HuH-7 (cell line): ENCODE results near the gene CFLAR.
"Not testable (repeated sequence)": the region's sequence is repeated elsewhere in the genome, so short reads cannot be mapped to it uniquely, and the experiment has no call there.

Experiments used
- DNase-seq: peaks from one replicate; pipeline ENCODE4 v3.0.0; 2011; ENCODE audit warnings: low spot score

Gene CFLAR

DNA sequence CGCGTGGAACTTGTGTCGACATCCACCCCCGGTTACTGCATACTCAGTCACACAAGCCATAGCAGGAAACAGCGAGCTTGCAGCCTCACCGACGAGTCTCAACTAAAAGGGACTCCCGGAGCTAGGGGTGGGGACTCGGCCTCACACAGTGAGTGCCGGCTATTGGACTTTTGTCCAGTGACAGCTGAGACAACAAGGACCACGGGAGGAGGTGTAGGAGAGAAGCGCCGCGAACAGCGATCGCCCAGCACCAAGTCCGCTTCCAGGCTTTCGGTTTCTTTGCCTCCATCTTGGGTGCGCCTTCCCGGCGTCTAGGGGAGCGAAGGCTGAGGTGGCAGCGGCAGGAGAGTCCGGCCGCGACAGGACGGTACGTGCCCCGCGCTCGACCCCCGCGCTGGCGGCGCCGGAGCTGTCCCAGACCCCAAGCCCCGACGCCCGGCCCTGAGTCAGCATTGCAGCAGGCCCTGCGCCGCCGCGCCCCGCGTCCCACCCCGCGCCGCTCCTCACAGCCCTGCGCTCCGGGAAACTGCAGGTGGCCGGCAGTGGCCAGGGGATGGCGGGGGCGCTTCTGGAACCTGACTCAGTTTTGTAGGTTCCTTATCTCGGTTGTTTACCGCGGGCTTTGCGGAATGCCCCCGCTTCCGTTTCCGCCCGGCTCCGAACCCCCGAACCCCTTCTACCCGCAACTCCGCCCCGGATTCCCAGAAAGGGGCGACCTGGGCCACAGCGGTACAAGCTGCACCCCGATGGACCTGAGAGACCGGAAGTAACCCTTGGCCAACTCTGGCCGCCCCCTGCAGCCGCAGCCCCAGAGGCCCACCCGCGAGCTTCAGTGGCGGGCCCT lies at the start of gene CFLAR:
Gene CFLAR, plus strand, starts transcription at position 50 of the 844 bp plus-strand sequence. CDS start 13,702 bp downstream, outside the sequence.
- peak; percentile 61 for DNase-seq

DNA sequence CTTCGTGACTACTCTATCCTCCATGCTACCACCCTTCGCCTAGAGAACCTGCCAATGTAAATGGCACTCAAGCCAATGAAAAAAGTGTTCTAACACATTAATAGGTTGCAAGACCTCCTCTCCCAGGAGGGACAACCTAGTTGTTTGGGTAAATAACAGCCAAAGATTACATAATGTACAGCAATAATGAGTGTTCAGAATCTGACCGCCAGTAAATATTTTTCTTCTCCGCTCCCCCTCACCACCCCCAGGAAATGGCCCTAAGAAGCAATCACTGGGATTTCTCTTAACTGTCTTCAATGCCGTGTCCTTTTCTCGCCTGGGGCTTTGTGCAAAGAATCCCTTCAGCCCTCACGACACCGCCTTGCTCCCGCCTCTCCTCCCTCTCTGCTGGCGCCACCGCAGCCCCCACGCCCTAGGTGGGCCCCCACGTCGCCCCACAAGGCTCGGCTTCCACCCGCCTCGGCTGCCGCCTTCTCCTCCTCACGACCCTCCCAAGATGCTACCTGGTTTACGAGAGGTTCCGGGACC lies 45.0 kb upstream of the CFLAR start:
- DNase-seq, result peak; percentile 19

DNA sequence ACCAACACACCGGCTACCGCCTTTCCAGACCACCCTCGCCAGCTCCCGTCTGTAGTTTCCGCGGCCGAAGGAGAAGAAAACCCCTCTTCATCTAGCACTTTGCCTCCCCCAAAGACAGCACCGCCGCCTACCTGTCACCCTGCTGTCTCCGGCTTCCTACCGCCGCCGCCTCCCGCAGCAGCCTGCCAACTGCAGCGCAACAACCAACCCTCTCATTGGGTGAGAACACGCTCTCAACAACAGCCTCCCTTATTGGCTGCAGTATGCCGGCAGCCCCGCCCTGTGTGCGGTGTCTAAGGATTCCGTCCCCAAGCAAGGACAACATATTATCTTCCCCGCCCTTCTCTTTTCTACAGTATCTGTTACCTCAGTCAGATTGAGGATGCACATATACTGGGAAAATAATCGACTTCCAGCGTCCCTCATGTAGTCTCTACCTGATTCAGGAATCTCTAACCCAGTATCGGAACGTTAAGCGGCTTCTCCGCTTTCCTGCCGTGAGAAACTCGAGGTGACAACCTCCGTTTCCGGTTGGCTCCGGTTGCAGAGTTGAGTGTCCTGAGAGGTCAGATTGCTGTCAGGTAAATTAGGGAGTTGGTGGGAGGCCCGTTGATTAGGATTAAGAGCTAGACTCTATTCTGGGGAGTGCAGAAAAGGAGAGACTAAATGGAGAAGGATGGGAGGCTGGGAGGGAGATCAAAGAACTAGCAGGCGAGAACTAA lies 44.3 kb upstream of the CFLAR start, which contains the start of the genes HYCC2 and NDUFB3:
Gene HYCC2, minus strand, starts transcription at position 193 of the 722 bp plus-strand sequence. CDS start 47,662 bp downstream, outside the sequence.
Gene NDUFB3, plus strand, starts transcription at position 523 of the 722 bp plus-strand sequence. CDS start 6,882 bp downstream, outside the sequence.
- DNase-seq, result peak; percentile 93

DNA sequence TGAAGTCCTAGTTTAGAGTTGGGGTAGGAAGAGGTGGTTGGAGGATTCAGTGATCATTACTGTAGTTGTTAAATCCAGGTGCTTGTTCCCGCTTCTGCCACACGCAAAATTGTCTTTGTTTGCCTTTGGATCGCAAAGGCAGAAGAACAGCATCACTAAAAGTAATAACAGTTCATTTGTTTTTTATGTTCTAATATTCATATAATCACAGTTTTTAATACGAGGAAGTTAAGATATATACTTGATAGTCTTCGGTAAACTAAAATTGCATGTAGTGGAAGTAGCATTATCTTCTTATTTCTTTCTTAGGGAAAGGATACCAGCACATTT lies 43.8 kb upstream of the CFLAR start:
- DNase-seq, result no peak

DNA sequence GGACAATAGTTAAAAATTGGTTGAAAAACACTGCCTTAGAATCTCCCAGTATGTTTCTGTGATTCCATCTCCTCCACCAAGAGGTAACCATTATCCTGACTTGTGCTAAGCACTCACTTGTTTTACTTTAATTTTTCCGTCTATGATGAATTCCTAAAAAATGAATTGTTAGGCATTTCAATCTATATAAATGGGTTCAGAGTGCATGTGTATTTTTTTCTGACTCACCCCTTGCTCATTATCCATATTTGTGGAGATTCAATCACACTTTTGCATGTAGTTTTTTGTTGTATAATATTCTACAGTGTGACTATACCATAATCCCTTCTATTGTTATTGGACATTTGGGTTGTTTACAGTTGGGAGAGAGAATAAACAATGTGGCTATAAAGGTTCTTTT lies 42.9 kb upstream of the CFLAR start:
- no peak for DNase-seq

DNA sequence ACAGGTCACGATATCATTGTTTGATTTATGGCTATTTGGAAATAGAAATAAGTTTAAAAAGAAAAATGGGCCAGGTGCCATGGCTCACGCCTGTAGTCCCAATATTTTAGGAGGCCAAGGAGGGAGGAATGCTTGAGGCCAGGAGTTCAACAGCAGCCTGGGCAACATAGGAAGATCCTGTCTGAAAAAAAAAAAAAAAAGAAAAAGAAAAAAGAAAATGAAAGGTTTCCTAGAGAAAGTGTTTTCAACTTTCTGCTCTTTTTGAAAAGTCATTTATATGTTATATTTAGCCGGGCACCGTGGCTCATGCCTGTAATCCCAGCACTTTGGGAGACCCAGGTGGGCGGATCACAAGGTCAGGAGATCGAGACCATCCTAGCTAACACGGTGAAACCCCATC lies 41.0 kb upstream of the CFLAR start:
- no peak for DNase-seq

DNA sequence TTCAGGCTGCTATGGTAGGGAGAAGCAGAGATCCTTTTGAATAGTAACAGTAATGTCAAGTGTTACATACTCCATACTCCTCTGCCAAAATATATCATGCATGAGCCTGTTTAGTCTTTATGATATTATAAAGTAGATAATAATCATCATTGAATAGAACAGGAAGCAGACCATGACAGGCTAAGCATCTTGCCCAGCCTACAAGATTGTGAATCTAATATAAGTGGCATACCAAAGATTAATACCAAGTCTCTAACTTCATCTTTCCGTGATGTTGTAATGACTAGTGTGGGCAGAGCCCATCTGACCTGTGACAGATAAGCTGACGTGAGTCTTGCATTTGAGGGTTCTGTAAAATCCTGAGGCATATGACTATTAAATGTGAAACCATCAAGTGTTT lies 31.1 kb upstream of the CFLAR start:
- DNase-seq, result no peak

DNA sequence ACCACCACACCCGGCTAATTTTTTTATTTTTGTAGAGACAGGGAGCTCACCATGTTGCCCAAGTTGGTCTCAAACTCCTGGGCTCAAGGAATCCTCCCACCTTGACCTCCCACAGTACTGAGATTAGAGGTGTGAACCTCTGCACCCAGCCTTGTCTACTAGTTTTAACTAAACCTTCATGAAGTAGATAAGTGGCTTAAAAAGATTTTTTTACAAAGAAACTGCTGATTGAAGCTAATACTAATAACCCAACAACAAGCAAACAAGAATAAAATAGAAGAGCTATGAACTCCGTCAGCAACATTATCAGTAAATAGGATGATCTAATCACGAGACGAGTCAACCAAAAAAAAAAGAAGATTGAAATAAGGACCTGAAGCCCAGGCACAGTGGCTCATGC lies 25.4 kb upstream of the CFLAR start:
- no peak for DNase-seq

DNA sequence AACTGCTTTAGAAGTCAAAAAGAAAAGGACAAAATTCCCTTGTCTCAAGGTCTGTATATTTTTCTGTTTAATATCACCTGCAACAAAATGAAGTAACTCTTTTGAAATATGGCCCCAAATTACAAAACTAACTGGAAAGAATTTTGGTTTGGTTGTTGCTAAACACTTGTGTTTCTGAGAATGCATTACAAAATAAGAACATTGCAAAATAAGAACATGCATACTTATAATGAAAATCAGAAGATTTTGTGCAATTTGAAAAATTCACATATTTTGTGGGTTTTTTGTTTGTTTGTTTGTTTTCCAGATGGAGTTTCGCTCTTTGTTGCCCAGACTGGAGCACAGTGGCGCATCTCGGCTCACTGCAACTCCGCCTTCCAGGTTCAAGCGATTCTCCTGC lies 22.4 kb upstream of the CFLAR start:
- no peak for DNase-seq

DNA sequence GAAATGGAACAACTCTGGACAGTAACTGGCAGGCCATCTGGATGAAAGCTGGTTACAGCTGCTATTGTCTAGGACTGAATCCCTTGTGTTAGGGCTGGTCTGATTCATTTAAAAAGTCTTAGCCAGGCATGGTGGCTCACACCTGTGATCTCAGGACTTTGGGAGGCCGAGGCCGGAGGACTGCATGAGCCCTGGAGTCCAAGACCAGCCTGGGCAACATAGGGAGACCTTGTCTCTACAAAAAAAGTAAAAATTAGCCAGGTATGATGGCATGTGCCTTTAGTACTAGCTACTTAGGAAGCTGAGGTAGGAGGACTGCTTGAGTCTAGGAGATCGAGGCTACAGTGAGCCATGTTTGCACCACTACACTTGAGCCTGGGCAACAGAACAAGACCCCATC lies 15.5 kb upstream of the CFLAR start:
- DNase-seq, result no peak

DNA sequence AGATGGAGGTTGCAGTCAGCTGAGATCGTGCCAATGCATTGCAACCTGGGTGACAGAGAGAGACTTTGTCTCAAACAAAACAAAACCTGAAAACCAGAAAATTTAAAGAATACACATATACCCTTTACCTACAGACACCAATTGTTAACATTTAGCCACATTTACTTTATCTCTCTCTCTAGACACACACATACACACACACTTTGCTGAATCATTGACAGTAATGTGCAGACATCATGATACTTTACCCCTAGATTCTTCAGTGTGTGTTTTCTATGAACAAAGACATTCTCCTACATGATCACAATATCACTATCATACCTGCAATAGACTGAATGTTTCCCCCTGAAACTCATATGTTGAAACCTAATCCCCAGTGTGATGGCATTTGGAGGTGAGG lies 10.2 kb upstream of the CFLAR start:
- no peak for DNase-seq

DNA sequence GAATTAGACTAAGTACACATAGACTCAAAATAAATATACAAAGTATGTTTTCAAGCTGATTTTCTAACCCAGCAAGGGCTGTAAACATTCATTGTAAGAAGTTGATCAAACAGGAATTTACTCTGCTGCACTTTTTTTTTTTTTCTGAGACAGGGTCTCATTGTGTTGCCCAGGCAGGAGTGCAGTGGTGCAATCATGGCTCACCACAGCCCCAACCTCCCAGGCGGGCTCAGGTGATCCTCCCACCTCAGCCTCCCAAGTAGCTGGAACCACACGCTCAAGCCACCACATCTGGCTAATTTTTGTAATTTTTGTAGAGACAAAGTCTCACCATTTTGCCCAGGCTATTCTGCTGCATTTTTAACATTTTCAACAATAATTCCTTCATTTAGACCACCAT lies 8.3 kb upstream of the CFLAR start:
- DNase-seq, result no peak

DNA sequence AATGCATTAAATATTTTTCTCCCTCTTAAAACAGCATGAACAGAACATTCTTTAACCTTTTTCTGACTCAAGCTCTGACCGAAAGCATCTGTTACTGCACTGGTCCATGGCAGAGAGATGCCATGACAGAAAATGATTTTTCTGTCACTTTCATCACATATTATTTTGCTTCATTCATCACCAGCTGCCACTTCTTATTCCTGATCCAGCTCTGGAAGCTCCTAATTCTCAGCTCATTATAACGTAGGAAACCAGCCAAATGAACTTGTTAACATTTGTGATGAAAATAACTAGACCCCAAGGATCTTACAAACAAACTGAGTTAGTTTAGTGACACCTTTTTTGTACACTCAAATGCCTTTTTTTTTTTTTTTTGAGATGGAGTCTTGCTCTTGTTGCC lies 7.6 kb upstream of the CFLAR start:
- no peak for DNase-seq

DNA sequence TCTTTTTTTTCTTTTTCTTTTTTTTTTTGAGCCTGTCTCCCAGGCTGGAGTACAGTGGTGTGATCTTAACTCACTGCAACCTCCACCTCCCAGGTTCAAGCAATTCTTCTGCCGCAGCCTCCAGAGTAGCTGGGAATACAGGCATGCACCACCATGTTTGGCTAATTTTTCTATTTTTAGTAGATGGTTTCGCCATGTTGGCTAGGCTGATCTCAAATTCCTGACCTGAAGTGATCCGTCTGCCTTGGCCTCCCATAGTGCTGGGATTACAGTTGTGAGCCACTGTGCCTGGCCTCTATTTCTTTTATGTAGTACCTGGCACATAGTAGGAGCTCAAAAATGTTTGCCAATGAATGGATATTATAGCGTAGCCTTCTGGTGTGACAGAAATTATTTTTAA lies 6.8 kb upstream of the CFLAR start:
- DNase-seq, result no peak

DNA sequence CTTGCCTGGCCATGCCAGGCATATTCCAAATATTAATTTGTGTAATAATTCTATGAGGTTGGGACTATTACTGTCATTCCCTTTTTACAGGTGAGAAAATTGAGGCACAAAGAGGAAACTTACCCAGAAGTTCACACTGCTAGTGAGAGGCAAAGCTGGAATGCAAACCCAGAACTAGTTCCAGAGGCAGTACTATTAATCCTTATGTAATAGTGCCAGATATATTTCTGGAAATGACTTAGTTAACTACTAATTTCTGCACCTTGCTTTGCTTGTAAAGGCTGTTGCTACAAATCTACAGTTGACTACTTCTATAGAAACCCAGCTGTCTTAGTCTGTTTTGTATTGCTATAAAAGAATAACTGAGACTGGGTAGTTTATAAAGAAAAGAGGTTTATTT lies 5.3 kb upstream of the CFLAR start:
- DNase-seq, result no peak

DNA sequence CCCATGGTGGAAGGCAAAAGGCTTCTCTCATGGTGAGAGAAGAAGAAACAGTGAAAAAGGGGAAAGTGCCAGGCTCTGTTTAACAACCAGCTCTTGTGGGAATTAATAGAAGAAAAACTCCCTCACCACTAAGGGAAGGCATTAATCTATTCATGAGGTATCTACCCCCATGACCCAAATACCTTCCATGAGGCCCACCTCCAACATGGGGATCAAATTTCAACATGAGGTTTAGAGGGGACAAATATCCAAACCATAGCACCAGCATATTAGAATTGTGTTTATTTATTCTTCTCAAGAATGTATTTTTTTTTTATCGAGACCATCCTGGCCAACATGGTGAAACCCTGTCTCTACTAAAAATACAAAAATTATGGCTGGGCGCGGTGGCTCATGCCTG lies 4.9 kb upstream of the CFLAR start:
- DNase-seq, result no peak

DNA sequence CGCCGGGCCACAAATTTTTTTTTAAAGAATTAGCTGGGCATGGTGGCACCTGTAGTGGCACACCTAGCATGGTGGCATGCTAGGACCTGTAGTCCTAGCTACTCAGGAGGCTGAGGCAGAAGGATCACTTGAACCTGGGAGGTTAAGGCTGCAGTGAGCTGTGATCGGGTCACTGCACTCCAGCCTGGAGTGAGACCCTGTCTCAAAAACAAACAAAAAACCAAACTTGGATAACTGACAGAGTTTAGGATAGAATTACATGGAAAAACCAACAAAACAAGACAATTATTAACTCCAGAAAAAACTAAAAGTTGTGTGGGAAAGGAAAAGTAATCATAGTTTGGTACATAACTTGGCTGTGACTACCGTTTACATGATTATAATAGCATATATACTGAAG lies 1.6 kb upstream of the CFLAR start:
- DNase-seq, result no peak

DNA sequence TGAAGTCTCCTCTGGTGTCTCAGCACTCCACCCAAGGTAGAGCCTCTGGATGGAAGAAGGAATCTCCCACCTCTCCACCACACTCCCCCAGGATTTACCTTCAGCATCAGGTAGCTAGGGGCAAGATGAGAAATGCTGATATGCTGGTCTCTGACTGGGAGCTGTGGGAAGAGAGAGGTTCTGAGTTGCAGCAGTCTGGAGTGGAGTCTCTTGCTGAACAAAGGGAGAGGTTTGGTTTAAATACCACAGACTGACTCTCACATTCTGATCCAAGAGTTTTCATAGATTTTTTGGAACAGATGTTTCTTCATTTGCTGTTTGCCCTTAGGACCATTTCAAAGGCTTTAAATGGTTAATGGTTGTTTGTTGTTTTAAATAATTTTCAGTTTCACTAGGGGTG lies 1.1 kb upstream of the CFLAR start:
- no peak for DNase-seq

DNA sequence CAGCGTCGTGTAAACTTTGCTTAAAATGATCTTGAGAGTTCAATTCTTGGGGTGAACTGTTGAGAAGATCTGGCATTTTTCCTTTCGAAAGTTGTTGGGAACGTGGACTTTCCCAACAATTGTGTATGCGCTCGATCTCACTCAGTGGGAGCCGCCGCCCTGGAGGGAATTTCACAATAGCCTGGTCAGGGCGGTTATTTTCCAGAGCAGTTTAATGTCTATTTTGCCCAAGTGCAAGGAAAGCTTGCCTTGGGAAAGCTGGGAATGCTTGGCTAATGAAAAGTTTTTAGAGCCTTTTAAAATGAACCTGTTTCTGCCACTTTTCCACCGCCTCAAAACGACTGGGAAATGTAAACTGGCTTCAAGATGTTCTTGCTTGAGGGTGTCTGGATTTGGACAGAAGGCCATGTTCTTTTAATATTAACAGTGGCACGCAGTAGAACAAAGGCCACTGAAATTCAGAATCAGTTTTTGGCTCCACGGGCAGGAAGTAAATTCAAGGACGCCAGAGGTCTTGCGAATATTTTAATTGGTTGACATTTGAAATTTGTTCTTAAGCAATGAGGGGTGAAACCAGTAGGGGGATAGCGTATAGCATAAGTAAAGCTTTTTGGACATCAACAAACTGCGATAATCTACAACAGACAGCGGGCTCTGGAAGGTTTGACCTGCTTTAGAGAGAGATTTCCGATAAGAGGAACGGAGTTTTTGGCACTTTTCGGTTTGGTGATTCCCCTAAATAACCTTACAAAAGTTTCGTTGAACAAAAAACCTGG lies 1.2 kb downstream of the CFLAR start:
- DNase-seq, result peak; percentile 48

DNA sequence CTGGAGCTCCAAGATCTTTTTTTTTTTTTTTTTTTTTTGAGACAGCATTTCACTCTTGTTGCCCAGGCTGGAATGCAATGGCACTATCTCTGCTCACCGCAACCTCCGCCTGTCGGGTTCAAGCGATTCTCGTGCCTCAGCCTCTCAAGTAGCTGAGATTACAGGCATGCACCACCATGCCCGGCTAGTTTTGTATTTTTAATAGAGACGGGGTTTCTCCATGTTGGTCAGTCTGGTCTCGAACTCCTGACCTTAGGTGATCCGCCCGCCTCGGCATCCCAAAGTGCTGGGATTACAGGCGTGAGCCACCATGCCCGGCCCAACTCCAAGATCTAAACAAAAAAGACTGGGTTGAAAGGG lies 1.8 kb downstream of the CFLAR start:
- not testable (repeated sequence) for DNase-seq

DNA sequence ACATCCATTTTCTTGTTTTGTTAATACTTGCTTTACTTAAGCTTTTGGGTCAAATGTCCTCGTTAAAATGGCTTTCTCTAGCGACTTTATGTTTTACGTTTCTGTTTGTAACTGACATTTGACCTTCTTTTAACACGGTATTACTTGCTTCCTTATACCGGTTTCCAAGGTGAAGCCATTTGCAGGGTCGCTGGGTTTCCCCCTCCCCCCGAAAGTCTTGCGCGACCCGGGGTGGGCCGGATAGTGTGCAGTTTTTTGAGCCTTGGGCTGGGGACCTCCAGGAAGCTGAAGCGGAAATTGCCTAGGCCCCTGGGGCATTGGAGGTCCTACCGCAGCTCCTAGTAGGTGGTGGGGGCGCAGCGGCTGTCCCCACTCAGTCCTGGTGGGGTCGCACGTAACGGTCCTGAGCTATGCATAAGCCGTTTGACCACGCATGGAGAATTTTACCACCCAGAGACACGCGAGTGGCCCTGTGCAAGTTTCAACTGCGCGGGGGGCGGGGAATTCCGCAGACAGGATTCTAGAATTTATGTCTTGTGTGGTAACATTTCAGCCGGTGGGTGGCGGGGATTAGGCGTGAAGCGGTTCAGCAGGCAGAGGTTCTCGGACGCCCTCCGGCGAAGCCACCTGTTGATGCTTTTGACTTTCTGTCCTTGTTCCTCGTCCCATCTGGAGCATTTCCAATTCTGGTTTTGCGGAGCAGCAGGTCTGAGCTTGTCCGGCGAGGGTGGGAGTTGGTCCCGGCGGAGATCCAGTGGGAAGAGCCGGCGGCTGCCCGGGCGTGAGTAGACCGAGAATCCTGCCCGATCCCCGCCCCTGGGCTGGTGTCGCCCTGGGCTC lies 2.4 kb downstream of the CFLAR start:
- DNase-seq, result peak; percentile 64
